Mammary epithelial cell (primary cell): ENCODE results near the gene TRIM16.

Source experiments
- CTCF ChIP-seq, 2 donors: IDR thresholded peaks in 1 of 2; conservative IDR thresholded peaks in 1 of 2; 2 replicates each; pipeline ENCODE4 v1.5.1; 2011 to 2012; ENCODE audit warnings: inconsistent platforms in 2 of 2, low read length in 2 of 2, mild to moderate bottlenecking in 2 of 2, control low read depth in 1 of 2, low read depth in 1 of 2; ENCODE audit not compliant: insufficient read depth in 1 of 2; ENCODE audit errors: extremely low read depth in 1 of 2
- EZH2 ChIP-seq: IDR thresholded peaks from 2 replicates; pipeline ENCODE4 v1.6.1; 2012; ENCODE audit warnings: low read length, inconsistent platforms, borderline replicate concordance

- TF ChIP-seq EZH2 (no peak), CTCF (conservative IDR thresholded peaks at IDR 0.05 in 1 of 2, IDR thresholded peaks at IDR 0.05 in 1 of 2; ENCODE audit: extremely low read depth in 1 of 2, insufficient read depth in 1 of 2, low read depth in 1 of 2, low read length in 2 of 2) (no peak)
Measured at GRCh38 chr17:15660077-15660476, 24.0 kb downstream of the TRIM16 start.
